Activated T-cell treated with anti-CD3 and anti-CD28 coated beads, Interleukin-2, amount 50 U/mL, for 4 hours (primary cell): ENCODE data around the gene RARRES2. TPM values are rescaled to one million over a fixed set of nuclear protein-coding genes. Genes with fewer than 3 reads are reported as not detected.
A peak's percentile ranks its signal among the peaks of the same experiment; 100 is the strongest.

Experiments
- ATAC-seq, 2 donors: fragments of 200-7000 bp; cut with Tn5 transposase; one replicate each; pipeline ENCODE4 v1.10.0; 2021
- DNase-seq: peaks from one replicate; pipeline ENCODE4 v3.0.0-alpha.2; 2020
- H3K27me3 Mint-ChIP-seq: one replicate; pipeline ENCODE4 v1.8.0; 2021; ENCODE audit warnings: low read depth, mixed read lengths
- H3K36me3 Mint-ChIP-seq: one replicate; pipeline ENCODE4 v1.8.0; 2022; ENCODE audit warnings: mixed read lengths; ENCODE audit not compliant: insufficient read depth
- H3K4me1 Mint-ChIP-seq: one replicate; pipeline ENCODE4 v1.8.0; 2021; ENCODE audit warnings: low read depth, mixed read lengths
- H3K4me3 Mint-ChIP-seq: one replicate; pipeline ENCODE4 v1.8.0; 2021; ENCODE audit warnings: mild to moderate bottlenecking, moderate library complexity, mixed read lengths
- H3K9me3 Mint-ChIP-seq: one replicate; pipeline ENCODE4 v1.8.0; 2021; ENCODE audit warnings: mixed read lengths
- total RNA-seq, 3 donors: library from RNA; stranded (reverse); gene quantifications; one replicate each; pipeline ENCODE4 v1.2.1, GENCODE V29; 2021

Gene RARRES2
- total RNA-seq, 3 donors from 2014 or later, result 1.2 to 1.4 (median 1.3) TPM

DNA sequence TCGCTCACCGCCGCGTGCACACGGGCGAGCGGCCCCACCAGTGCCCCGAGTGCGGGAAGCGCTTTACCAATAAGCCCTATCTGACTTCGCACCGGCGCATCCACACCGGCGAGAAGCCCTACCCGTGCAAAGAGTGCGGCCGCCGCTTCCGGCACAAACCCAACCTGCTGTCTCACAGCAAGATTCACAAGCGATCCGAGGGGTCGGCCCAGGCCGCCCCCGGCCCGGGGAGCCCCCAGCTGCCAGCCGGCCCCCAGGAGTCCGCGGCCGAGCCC, 30.5 kb upstream of the RARRES2 start:
- Mint-ChIP-seq H3K4me3 (no peak overlapping the region), H3K36me3 (peaks cover 8% of the 10 kb centered on the region), H3K9me3 (no peaks in the 10 kb centered on the region), H3K4me1 (peaks cover 46% of the 10 kb centered on the region), H3K27me3 (no peaks in the 10 kb centered on the region)
- DNase-seq (no peak), ATAC-seq (no peak)

DNA sequence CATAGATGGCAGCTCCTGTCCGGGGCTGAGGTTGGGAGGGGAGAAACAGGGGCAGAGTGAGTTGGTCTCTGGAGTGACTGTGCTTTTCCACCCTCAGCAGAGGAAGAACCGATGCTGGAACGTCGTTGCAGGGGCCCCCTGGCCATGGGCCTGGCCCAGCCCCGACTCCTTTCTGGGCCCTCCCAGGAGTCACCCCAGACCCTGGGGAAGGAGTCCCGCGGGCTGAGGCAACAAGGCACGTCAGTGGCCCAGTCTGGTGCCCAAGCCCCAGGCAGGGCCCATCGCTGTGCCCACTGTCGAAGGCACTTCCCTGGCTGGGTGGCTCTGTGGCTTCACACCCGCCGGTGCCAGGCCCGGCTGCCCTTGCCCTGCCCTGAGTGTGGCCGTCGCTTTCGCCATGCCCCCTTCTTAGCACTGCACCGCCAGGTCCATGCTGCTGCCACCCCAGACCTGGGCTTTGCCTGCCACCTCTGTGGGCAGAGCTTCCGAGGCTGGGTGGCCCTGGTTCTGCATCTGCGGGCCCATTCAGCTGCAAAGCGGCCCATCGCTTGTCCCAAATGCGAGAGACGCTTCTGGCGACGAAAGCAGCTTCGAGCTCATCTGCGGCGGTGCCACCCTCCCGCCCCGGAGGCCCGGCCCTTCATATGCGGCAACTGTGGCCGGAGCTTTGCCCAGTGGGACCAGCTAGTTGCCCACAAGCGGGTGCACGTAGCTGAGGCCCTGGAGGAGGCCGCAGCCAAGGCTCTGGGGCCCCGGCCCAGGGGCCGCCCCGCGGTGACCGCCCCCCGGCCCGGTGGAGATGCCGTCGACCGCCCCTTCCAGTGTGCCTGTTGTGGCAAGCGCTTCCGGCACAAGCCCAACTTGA, 29.9 kb upstream of the RARRES2 start:
- no peaks in the 10 kb centered on the region for H3K27me3 Mint-ChIP-seq
- H3K4me3 Mint-ChIP-seq, result no peak overlapping the region
- H3K9me3 Mint-ChIP-seq, result no peaks in the 10 kb centered on the region
- no peak for DNase-seq
- H3K4me1 Mint-ChIP-seq, result peaks cover 42% of the 10 kb centered on the region
- peaks cover 8% of the 10 kb centered on the region for H3K36me3 Mint-ChIP-seq
- ATAC-seq, result no peak

DNA sequence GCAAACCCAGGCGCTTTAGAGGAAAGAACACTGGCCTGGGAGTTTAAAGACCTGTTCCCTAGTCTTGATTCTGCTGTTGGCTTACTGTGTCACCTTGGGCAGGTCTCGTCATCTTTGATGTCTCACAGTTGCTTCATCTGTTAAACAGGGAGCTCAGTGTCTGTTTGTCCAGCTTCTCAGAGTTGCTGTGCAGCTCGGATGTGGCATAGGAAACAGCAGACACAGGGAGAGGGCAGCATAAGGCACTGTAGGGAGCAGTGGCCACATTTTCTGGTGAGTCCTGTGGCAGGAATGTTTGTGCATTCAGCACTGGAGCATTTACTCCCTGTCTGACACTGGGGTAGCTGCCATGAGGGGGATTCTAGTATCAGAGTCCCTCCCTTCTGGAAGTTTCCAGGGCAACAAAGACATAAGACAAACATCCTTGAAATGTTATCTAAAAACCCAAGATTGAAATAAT, 29.2 kb upstream of the RARRES2 start:
- ATAC-seq, result no peak
- no peaks in the 10 kb centered on the region for H3K9me3 Mint-ChIP-seq
- H3K4me1 Mint-ChIP-seq, result peaks cover 42% of the 10 kb centered on the region
- H3K4me3 Mint-ChIP-seq, result peak overlapping the region; percentile 96
- H3K27me3 Mint-ChIP-seq, result no peaks in the 10 kb centered on the region
- peaks cover 8% of the 10 kb centered on the region for H3K36me3 Mint-ChIP-seq
- no peak for DNase-seq

DNA sequence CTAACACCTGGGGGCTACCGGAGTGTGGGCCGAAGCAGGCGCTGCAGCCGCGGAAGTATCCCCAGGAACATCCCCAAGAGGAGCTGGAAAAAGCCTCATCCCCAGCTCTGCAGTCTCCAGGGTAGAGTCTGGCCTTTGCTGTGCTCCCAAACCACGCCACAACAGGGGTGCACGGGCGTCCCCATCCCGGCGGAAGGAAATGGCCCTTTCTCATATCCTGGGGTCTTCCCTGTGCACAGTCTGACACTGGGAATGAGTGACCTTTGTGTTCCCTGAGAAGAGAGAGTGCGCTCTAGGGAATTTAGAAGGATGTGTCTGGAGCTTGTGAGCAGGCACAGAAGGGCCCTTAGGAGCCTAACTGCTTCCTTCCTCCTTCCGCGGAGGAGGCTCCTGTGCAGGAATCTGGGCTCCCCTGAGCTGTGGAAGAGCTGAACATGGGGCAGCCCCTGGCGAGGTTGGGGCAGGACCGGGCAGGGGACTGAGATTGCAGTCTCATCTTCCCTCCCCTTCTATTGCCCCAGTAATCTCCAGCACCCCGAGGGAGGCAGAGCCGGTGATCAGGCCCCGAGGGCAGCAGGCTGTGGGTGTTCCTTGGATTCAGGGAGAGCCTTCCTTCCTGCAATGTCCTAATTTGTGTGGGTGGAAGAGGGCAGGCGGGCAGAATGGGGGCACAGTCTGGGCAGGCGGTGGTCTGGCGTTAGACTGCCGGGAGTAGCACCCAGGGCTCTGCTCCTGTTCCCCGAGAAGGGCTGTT, 28.5 kb upstream of the RARRES2 start:
- peak overlapping the region; percentile 96 for H3K4me3 Mint-ChIP-seq
- peaks cover 8% of the 10 kb centered on the region for H3K36me3 Mint-ChIP-seq
- DNase-seq (no peak), ATAC-seq (no peak)
- no peaks in the 10 kb centered on the region for H3K27me3 Mint-ChIP-seq
- no peaks in the 10 kb centered on the region for H3K9me3 Mint-ChIP-seq
- peaks cover 43% of the 10 kb centered on the region for H3K4me1 Mint-ChIP-seq

DNA sequence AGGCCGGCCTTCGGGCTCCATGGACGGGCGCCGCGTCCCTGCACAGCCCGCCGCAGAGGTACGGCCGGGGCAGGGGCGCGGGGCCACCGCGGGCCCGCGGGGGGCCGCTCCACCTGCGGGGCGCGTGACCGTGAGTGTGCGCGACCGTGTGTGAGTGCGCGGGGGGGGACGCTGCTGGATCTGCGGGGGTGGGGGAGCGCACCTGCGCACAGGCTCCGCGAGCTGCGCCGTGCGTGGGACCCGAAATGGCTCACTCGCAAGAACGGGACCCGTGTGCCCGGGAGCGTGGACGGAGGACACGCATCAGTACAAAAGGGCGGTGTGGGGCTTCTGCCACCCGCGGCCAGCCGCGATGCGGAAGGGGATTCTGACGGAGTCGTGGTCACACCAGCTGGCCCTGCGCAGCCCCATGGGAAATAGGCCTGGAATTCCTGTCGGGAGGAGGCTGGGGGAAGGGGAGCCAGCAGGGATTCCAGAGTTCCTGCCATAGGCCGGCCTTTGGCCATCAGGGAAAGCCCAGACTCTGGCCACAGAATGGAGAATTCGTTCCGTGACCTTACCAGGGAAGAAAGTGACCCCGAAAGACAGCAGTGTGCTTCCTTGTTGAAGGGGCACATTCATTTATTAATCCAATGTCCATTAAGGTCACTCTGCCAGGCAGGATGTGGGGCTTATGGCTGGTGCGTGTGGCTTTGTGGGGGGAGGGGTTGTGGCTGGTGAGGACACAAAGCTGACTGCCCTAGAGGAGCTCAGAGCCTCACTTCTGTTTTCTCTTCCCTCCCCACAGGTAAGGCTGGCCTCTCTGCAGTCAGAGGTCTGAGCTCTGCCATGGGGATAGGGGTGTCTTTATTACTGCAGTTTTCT, 27.7 kb upstream of the RARRES2 start:
- no peaks in the 10 kb centered on the region for H3K9me3 Mint-ChIP-seq
- no peaks in the 10 kb centered on the region for H3K27me3 Mint-ChIP-seq
- peaks cover 41% of the 10 kb centered on the region for H3K4me1 Mint-ChIP-seq
- peaks cover 8% of the 10 kb centered on the region for H3K36me3 Mint-ChIP-seq
- peak overlapping the region; percentile 96 for H3K4me3 Mint-ChIP-seq
- ATAC-seq (peak; percentile 61 to 62), DNase-seq (peak; percentile 74)

DNA sequence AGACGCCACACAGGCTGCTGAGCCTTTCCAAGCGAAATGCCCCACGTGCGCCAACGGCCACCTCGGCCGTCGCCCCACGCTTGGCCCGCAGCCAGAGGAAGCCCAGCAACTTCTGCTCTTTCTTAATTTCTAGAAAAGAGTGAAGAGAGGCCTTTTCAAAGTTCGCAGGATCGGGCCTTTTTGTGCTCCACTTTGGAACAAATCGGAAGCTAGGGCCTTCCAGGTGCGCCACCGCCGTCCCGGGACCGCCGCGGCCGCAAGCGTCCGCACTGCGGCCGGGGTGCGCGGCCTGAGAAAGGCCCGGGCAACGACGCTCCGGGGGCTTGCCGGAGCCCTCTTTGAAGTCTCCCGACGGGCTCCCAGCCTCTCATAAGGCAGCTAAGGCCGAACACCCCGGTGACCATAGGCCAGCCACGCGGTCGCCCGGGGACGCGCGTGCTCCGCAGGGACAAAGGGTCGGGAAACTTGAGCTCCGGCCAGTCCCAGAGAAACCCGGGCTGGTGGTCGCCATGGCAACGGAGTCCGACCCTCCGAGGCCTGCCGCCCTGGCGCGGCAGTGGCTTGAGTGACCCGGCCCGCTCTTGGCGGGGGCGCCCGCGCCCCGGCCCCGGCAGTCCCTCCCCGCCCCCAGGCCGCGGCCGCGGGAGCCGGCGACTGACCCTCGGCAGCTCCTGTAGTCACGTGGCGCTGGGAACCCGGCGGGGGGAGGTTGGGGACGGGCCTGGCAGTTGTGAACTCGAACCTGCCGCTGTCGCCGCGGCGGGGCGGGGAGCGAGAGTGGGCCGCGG, 26.9 kb upstream of the RARRES2 start, which contains the start of gene REPIN1:
REPIN1 (plus strand) TSS at position 727 of the 788 bp plus-strand sequence. CDS start 890 bp downstream, outside the sequence.
- DNase-seq (peak; percentile 78), ATAC-seq (peak; percentile 44 to 65)
- H3K36me3 Mint-ChIP-seq, result peaks cover 3% of the 10 kb centered on the region
- H3K27me3 Mint-ChIP-seq, result no peaks in the 10 kb centered on the region
- peak within 1 kb of the TSS; percentile 96 for H3K4me3 Mint-ChIP-seq
- H3K9me3 Mint-ChIP-seq, result no peaks in the 10 kb centered on the region
- H3K4me1 Mint-ChIP-seq, result peaks cover 39% of the 10 kb centered on the region

DNA sequence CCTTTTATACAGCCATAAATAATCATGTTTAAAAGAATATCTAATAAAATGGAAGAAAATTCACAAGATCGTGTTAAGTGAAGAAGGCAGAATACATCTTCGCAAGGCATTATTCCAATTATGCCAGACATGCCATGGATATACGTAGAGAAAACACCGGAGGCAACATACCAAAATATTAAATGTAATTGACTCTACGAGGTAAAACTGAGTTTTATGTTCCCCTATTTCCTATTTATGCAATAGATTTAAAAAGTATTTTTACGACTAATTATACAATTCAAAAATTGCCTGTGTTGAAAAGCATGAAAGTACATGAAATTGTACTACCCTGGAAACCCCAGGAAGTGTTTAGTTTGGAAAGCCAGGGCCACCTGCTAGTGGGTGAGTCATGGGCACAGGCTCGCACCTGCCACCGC, 26.3 kb upstream of the RARRES2 start:
- peak in 1 of 2 donors; percentile 58 for ATAC-seq
- no peaks in the 10 kb centered on the region for H3K27me3 Mint-ChIP-seq
- peaks cover 3% of the 10 kb centered on the region for H3K36me3 Mint-ChIP-seq
- H3K4me3 Mint-ChIP-seq, result peak overlapping the region; percentile 91
- H3K9me3 Mint-ChIP-seq, result no peaks in the 10 kb centered on the region
- DNase-seq, result no peak
- H3K4me1 Mint-ChIP-seq, result peaks cover 39% of the 10 kb centered on the region

DNA sequence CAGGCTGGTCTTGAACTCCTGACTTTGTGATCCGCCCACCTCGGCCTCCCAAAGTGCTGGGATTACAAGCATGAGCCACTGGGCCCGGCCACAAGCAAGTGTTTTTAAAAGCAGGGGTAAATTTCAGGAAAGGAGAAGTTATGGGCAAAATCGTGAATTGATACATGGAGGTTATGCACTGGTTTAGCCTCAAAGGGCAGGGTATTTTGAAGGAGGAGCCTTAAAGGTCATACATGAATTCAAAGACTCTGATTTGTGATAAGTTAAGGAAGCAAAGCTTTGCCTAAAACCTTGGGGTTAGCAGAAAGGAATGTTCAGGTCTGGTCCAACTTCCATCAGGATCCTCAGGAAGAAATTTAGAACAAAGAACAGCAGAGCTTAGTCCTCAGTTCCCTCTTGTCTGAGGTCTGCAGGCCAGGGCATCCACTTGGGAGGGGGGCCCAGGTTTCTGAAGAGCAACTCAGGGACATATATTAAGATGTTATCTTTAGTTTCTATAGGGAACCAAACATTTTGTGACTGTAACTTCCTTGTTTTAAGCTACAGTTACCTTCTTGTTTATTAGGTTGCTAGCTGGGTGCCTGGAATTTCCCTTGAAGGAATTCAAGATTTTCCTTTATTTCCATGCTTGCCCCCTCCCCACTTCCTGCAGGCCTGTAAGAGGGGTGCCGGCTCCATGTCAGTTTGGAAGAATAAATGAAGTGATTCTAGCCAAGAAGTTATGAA, 24.4 kb upstream of the RARRES2 start:
- no peak for DNase-seq
- H3K4me1 Mint-ChIP-seq, result peaks cover 39% of the 10 kb centered on the region

DNA sequence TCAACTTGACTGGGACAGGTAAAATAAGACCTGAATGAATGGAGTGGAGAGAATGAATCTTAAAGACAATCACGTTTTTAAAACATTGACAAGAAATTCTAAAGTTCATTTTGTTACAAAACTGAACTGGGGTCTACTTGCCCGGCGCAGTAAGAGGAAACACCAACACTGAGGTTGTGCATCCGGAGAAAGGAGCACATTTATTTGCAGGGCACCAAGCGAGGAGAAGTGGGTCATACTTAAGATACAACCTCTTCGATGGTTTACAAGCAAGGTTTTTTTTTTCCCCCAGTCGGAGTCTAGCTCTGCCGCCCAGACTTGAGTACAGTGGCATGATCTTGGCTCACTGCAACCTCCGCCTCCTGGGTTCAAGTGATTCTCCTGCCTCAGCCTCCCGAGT, 23.8 kb upstream of the RARRES2 start:
- no peak for ATAC-seq
- no peak for DNase-seq
- Mint-ChIP-seq H3K4me3 (no peak overlapping the region), H3K27me3 (no peaks in the 10 kb centered on the region), H3K4me1 (peaks cover 32% of the 10 kb centered on the region), H3K36me3 (no peaks in the 10 kb centered on the region), H3K9me3 (no peaks in the 10 kb centered on the region)

More for the DNA sequence above, 24.4 kb upstream of the RARRES2 start:
- ATAC-seq, result no peak
- Mint-ChIP-seq H3K36me3 (no peaks in the 10 kb centered on the region), H3K27me3 (no peaks in the 10 kb centered on the region), H3K4me3 (no peak overlapping the region), H3K9me3 (no peaks in the 10 kb centered on the region)

DNA sequence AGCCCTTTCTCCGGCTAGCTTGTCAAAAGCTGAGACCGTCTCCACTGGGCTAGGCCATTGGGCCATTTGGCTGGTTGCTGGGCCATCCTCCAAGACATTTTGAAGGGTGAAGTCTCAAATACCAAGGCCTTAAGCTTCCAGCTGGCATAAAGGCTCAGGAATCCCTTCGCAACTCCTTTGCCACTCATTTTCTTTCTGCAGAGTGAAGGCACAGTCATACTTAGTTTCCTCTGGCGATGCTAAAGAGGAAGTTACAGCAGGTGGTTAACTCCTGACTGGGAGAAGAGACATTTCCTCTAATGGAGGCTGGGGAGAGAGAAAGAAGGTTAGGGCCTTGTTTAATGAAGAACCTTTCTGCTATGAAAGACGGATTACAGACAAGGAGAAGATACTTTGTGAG, 22.4 kb upstream of the RARRES2 start:
- no peak for ATAC-seq

DNA sequence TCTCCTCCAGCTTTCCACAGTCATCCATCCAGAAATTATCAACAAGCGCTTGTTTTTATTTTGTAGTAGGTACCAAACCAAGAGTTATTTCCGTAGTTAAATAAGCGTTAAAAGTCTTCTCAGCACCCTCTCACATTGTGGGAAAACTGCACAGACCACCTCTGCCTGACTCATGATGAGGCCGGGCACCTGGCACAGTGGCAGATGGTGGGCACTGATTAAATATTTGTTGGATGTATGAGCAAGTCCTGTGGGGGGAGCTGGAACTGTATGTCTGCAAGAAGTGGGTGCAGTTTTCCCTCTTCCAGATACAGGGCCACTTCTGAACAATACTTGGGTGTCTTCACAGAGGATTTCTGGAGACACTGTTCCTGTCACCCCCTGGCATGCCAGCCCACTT, 21.9 kb upstream of the RARRES2 start:
- Mint-ChIP-seq H3K36me3 (no peaks in the 10 kb centered on the region), H3K27me3 (no peaks in the 10 kb centered on the region), H3K4me1 (peaks cover 35% of the 10 kb centered on the region), H3K9me3 (no peaks in the 10 kb centered on the region), H3K4me3 (no peak overlapping the region)
- DNase-seq (no peak), ATAC-seq (no peak)

More for the DNA sequence above, 22.4 kb upstream of the RARRES2 start:
- DNase-seq, result no peak
- Mint-ChIP-seq H3K4me3 (no peak overlapping the region), H3K27me3 (no peaks in the 10 kb centered on the region), H3K4me1 (peaks cover 30% of the 10 kb centered on the region), H3K36me3 (no peaks in the 10 kb centered on the region), H3K9me3 (no peaks in the 10 kb centered on the region)

DNA sequence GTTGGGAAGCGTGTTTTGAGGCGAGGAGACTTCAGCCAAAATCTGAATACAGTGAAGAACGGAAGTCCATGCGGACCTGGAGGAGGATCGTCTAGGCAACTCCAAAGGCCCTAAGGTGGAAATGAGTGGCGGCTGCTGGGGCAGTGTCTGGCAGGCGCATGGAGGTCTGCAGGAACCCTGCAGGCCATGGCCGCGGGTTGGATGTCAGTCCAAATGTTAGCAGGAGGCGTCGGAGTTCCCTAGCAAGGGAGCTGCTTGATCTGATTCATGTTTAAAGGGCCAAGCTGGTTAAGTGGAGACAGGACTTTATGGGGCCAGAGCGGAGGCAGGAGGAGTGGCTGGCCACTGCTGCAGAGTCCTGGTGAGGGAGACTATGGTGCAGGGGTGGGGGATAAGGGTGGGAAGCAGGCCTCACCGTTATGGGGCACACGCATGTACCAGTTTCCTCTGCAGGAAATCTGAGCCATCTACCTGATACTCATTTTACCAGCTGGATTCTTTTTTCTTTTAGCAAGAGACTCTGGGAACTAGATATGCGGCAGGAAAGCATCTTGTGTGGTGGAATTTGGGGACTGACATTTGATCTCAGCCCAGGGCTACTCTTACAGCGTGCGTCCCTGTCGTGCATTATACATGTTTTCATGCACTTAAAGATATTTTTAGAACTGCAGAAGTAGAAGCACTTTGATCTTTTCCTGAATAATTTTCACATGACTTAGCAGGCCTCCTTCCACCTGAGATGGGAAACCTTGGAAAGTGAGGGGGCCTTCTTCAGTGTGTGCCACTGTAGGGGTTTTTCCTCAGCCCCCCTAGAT, 20.6 kb upstream of the RARRES2 start:
- peaks cover 40% of the 10 kb centered on the region for H3K4me1 Mint-ChIP-seq

More for the DNA sequence above, 20.6 kb upstream of the RARRES2 start:
- Mint-ChIP-seq H3K9me3 (no peaks in the 10 kb centered on the region), H3K4me3 (no peak overlapping the region), H3K36me3 (no peaks in the 10 kb centered on the region), H3K27me3 (no peaks in the 10 kb centered on the region)
- ATAC-seq (no peak), DNase-seq (no peak)
